ENCODE results near the gene PEX1.
A peak's percentile ranks its signal among the peaks of the same experiment; 100 is the strongest.
"Not testable (repeated sequence)": the region's sequence is repeated elsewhere in the genome, so short reads cannot be mapped to it uniquely, and the experiment has no call there.

The PEX1 gene

GRCh38 chr7:92528188-92528957 is at the start of gene PEX1, which contains the start of gene RBM48:
Gene PEX1, minus strand, starts transcription at chr7:92528520. Its CDS starts 85 bp downstream, at chr7:92528435.
Gene RBM48, plus strand, starts transcription at chr7:92528795. Its CDS starts 19 bp downstream, at chr7:92528814.
- peak; percentile 100 for DNase-seq

- DNase-seq, result no peak
These were observed 48.0 kb upstream of the PEX1 start for GRCh38 chr7:92576296-92576695.

- DNase-seq, result no peak
These were observed 40.8 kb upstream of the PEX1 start for GRCh38 chr7:92569137-92569536.

GRCh38 chr7:92567460-92567859 is 39.1 kb upstream of the PEX1 start:
- no peak for DNase-seq

GRCh38 chr7:92563345-92563744 is 35.0 kb upstream of the PEX1 start:
- no peak for DNase-seq

- DNase-seq, result no peak
These were observed 32.3 kb upstream of the PEX1 start for GRCh38 chr7:92560602-92561001.

- no peak for DNase-seq
These were observed 29.6 kb upstream of the PEX1 start for GRCh38 chr7:92557808-92558362.

- no peak for DNase-seq
These were observed 28.9 kb upstream of the PEX1 start for GRCh38 chr7:92557249-92557648.

GRCh38 chr7:92550194-92550593 is 21.9 kb upstream of the PEX1 start:
- no peak for DNase-seq

- DNase-seq, result no peak
These were observed 19.3 kb upstream of the PEX1 start for GRCh38 chr7:92547579-92547978.

GRCh38 chr7:92546856-92547497 is 18.7 kb upstream of the PEX1 start:
- no peak for DNase-seq

GRCh38 chr7:92545116-92545515 is 16.8 kb upstream of the PEX1 start:
- not testable (repeated sequence) for DNase-seq

GRCh38 chr7:92543542-92543941 is 15.2 kb upstream of the PEX1 start:
- not testable (repeated sequence) for DNase-seq

GRCh38 chr7:92534572-92534971 is 6.3 kb upstream of the PEX1 start:
- DNase-seq, result no peak

GRCh38 chr7:92528958-92529264 is 591 bp upstream of the PEX1 start:
- no peak for DNase-seq

- peak; percentile 2 for DNase-seq
These were observed 776 bp downstream of the PEX1 start for GRCh38 chr7:92527300-92528187.

- no peak for DNase-seq
These were observed 5.2 kb downstream of the PEX1 start for GRCh38 chr7:92523110-92523509.

- DNase-seq, result no peak
These were observed 8.3 kb downstream of the PEX1 start for GRCh38 chr7:92520024-92520423.

- no peak for DNase-seq
These were observed 10.7 kb downstream of the PEX1 start for GRCh38 chr7:92517631-92518030.

GRCh38 chr7:92513167-92513902 is 15.0 kb downstream of the PEX1 start:
- DNase-seq, result no peak

GRCh38 chr7:92508946-92509345 is 19.4 kb downstream of the PEX1 start:
- no peak for DNase-seq

- no peak for DNase-seq
These were observed 22.0 kb downstream of the PEX1 start for GRCh38 chr7:92506363-92506762.

- DNase-seq, result no peak
These were observed 23.8 kb downstream of the PEX1 start for GRCh38 chr7:92504563-92504962.
